ENCODE measurements around the gene AUTS2. TPM values are rescaled to one million over a fixed set of nuclear protein-coding genes. Genes with fewer than 3 reads are reported as not detected.

The AUTS2 gene
- total RNA-seq, 1 experiment from 2014 or later: 0.11 TPM

DNA sequence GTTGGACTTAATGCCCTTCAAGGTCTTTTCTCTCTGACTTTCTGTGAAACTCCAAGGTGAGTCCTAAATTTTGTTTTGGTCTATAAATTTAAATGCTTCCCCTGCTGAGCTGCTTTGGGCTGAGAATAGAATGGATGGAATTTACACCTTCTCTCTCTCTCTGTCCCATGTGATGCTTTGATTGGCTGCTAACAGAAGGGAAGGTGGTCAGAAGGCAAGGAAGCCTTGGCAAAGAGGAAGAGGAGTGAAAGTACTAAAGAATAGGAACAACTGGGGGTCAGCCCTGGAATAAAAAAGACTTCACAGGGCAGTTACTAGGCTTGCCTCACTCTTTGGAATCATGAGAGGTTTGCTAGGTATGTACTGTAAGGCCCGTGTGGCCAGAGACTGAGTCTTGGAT is 260.2 kb downstream of the AUTS2 start:
- in situ Hi-C loops (cut with HindIII; ENCODE audit: low pct_unique_long_range_greater_than_20kb, low sequenced_read_pairs): no loop called here
- no peak for DNase-seq (ENCODE audit: low read depth, low spot score)

DNA sequence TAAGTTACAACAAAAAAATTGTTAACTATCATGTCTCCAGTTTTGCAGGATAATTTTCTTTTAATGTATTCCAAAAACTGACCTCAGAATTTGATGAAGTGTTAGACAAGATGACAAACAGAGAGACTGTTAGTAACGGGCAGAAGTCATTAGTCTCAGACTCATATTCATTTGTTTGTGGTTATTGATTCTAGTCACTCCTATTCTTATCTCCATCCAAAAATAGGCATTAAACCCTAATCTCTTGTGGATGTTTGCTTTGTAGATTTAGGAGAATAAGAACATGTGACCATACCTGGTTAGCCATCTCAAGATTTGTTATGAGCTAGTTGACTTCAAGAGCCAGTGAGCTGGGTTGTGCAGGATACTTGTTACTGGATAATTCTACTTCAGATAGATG is 261.1 kb downstream of the AUTS2 start:
- no peak for DNase-seq (ENCODE audit: low read depth, low spot score)
- in situ Hi-C loops (cut with HindIII; ENCODE audit: low pct_unique_long_range_greater_than_20kb, low sequenced_read_pairs): no loop called here

- in situ Hi-C loops (cut with HindIII; ENCODE audit: low pct_unique_long_range_greater_than_20kb, low sequenced_read_pairs): no loop called here
- no peak for DNase-seq (ENCODE audit: low read depth, low spot score)
Measured at GRCh38 chr7:69860486-69860885, 262.2 kb downstream of the AUTS2 start.

GRCh38 chr7:69860941-69861622 is 262.8 kb downstream of the AUTS2 start:
- in situ Hi-C loops (cut with HindIII; ENCODE audit: low pct_unique_long_range_greater_than_20kb, low sequenced_read_pairs): no loop called here
- DNase-seq (ENCODE audit: low read depth, low spot score): no peak

DNA sequence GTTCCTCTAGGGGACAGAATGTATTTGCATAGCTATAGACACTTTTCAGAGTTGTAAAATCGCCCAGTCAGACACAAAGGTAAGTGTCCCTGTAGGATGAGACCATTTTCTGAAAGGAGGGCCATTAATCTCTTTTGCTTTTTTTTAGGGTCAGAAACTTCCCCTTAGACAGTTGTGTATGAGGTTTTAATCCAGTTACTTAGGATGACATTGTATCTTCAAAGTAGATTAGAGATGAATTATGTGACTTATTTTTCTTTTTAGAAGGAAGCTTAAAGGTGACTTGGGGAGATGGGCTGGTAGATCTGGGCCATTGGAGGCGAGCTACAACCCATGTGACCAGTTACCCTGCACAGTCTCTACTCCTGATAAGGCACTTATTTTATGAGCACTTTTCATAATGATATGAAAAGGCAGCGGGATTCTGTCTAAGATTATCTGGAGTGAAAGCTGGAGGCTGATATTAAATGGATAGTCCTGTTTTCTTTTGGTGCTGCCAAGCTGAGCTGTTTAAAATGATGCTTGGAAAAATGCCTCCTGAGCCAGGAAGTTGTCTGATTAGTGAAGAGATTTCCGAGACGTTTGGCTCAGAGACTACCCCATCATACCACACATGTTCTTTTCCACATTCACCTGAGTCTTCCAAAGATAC is 264.3 kb downstream of the AUTS2 start:
- DNase-seq (ENCODE audit: low read depth, low spot score): no peak

DNA sequence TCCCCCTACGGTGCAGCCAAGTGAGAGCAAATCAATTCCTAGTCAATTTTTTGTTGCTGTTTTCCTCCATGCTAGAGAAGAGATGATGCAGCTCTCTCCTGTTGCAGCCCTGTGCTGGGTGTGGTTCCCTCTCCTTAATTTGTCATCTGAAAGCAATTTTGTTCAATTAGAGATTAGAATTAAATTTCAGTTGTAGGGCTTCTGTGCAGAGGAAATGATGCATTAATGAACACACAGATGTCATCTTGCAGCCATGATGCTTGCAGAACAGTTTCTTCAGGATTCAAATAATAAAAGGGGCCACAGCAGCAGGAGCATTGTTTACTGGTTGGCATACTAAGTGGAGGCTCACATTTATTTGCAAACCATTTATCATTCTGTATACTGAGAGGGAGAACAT is 266.0 kb downstream of the AUTS2 start:
- in situ Hi-C loops (cut with HindIII; ENCODE audit: low pct_unique_long_range_greater_than_20kb, low sequenced_read_pairs): no loop called here
- DNase-seq (ENCODE audit: low read depth, low spot score): no peak

More for the DNA sequence above, 264.3 kb downstream of the AUTS2 start:
- in situ Hi-C loops (cut with HindIII; ENCODE audit: low pct_unique_long_range_greater_than_20kb, low sequenced_read_pairs): no loop called here

- no peak for DNase-seq (ENCODE audit: low read depth, low spot score)
- in situ Hi-C loops (cut with HindIII; ENCODE audit: low pct_unique_long_range_greater_than_20kb, low sequenced_read_pairs): no loop called here
Measured at GRCh38 chr7:69864822-69865221, 266.5 kb downstream of the AUTS2 start.

DNA sequence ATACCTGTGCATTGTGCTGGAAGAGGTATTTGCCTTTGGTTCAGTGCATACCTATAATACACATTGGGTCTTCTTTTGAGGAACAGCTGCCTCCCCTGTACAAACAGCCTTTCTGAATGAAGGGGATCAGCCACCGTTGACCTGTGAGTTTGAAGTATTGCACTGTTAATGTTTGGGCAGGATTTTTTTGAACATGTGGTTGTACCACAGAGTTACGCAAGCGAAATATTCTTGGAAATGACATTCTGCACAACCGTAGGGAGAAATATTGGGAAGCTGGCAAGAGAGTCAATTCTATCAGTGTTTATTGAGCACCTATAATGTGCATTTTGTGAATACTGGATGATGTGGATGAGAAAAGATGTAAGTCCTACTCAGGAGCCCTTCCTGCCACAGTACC is 270.6 kb downstream of the AUTS2 start:
- in situ Hi-C loops (cut with HindIII; ENCODE audit: low pct_unique_long_range_greater_than_20kb, low sequenced_read_pairs): no loop called here
- DNase-seq (ENCODE audit: low read depth, low spot score): no peak

DNA sequence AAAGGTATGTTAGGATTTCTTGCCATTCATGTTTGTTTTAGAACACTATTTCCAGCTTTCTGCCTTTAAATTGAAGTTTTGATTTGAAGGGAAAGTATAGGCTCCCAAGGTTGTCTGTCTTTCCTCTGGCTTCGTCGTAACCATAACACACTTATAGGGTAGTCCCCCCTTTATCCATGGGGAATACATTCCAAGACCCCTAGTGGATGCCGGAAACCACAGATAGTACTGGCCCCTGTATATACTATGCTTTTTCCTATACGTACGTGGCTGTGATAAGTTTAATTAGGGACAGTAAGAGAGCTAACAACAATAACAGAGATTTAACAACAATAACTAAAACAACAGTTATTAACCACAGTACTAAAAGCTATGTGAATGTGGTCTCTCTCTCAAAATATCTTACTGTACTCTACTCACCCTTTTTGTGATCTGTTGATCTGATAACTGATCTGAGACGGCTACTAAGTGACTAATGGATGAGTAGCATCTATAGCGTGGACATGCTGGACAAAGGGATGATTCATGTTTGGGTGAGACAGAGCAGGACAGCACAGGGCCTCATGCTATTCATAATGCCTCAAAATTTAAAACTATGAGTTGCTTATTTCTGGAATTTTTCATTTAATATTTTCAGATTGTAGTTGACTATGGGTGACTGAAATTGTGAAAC is 273.1 kb downstream of the AUTS2 start:
- DNase-seq (ENCODE audit: low read depth, low spot score): peak; percentile 13
- in situ Hi-C loops (cut with HindIII; ENCODE audit: low pct_unique_long_range_greater_than_20kb, low sequenced_read_pairs): no loop called here

DNA sequence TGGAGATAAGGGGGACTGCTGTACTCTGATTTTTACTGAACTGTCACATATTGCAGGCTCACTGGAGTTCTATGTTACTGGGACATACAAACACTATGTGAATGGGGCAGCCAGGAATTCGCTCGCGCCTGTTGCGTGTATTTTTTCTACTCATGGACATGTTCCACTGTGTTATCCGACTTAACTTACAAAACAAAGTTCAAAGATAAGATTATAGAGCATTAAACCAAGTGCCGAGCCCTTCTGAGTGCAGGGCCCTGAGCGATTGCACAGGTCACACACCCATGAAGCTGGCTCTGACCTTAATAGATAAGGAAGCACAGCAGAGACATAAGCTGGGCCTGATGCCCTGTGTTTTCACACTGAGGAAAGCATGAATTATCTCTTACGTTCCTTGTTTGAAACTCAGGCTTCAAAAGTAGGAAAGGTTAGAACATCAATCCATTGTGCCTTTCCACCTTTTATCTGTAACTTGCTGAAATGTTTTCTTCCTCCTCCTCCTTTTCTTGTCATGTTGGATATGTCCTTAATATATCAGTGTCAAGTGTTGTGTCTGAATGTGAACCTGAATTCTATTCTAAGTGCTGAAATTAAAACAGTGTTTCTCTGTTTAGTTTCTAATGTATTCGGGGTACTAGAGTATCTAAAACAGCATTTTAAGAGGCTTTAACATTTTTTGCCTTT is 273.8 kb downstream of the AUTS2 start:
- in situ Hi-C loops (cut with HindIII; ENCODE audit: low pct_unique_long_range_greater_than_20kb, low sequenced_read_pairs): no loop called here
- DNase-seq (ENCODE audit: low read depth, low spot score): no peak

DNA sequence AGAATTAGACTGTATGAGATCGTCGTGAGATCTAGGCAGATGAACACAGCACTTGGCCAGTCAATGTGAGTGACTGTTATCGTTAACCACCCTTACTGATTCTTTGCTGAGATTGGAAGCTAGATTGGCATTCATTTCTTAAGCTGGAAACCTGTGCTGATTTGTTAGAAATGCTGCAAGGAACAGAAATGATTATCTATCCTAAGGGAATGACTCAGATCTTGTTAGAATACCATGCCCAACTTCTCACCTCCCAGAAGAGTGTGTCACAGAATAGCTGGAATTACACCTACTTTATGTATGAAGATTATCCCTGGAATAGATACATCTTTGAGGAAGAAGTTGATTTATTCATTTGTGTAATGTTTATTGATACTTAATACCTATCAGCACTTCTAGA is 275.2 kb downstream of the AUTS2 start:
- in situ Hi-C loops (cut with HindIII; ENCODE audit: low pct_unique_long_range_greater_than_20kb, low sequenced_read_pairs): no loop called here
- DNase-seq (ENCODE audit: low read depth, low spot score): no peak

- no peak for DNase-seq (ENCODE audit: low read depth, low spot score)
- in situ Hi-C loops (cut with HindIII; ENCODE audit: low pct_unique_long_range_greater_than_20kb, low sequenced_read_pairs): no loop called here
Measured at GRCh38 chr7:69878015-69878414, 279.7 kb downstream of the AUTS2 start.

- DNase-seq (ENCODE audit: low read depth, low spot score): no peak
- in situ Hi-C loops (cut with HindIII; ENCODE audit: low pct_unique_long_range_greater_than_20kb, low sequenced_read_pairs): no loop called here
Measured at GRCh38 chr7:69878591-69878990, 280.3 kb downstream of the AUTS2 start.

DNA sequence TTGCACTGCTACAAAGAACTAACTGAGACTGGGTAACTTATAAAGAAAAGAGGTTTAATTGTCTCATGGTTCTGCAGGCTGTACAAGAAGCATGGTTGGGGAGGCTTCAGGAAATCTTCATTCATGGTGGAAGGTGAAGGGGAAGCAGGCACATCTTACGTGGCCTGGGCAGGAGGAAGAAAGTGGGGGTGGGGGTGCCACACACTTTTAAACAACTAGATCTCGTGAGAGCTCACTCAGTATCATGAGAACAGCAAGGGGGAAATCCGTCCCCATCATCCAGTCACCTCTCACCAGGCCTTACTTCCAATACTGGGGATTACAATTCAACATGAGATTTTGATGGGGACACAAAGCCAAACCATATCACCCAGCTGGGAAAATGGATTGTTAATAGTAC is 281.7 kb downstream of the AUTS2 start:
- in situ Hi-C loops (cut with HindIII; ENCODE audit: low pct_unique_long_range_greater_than_20kb, low sequenced_read_pairs): no loop called here

DNA sequence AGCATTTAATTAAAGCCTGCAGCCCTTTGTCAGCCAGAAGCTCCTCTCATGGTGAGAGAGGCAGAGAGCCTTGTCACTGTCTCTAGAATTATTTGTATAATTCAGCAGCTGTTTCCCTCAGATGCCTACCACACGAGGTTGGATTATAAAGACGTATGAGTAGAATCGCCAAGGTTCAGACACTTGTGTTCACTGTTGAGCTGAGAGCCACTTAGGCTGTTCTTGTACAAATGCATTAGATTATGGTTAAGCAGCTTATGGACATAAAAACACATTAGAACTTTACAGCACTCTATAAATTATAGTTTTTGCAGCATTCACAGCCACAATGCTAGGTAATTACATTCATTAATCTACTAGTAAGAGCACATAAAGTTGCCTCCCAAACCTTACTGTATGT is 282.6 kb downstream of the AUTS2 start:
- in situ Hi-C loops (cut with HindIII; ENCODE audit: low pct_unique_long_range_greater_than_20kb, low sequenced_read_pairs): no loop called here

More for the DNA sequence above, 281.7 kb downstream of the AUTS2 start:
- no peak for DNase-seq (ENCODE audit: low read depth, low spot score)

DNA sequence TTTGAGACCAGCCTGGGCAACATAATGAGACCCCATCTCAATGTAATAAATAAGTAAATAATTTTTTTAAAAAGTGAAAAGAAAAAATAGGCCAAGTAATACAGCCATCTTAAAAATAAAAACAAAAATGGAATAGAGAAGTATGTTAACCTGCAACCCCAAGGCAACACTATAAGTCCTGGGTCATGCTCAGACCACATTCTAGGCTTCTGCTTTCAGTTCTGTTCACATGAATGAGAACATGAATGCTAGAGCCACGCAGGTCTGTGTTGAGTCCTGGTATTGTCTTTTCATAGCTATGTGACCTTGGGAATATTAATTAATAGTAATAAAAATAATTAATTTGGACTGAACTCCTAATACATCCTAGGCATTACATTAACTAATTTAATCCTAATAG is 284.0 kb downstream of the AUTS2 start:
- in situ Hi-C loops (cut with HindIII; ENCODE audit: low pct_unique_long_range_greater_than_20kb, low sequenced_read_pairs): no loop called here
- DNase-seq (ENCODE audit: low read depth, low spot score): no peak

More for the DNA sequence above, 282.6 kb downstream of the AUTS2 start:
- DNase-seq (ENCODE audit: low read depth, low spot score): no peak

- in situ Hi-C loops (cut with HindIII; ENCODE audit: low pct_unique_long_range_greater_than_20kb, low sequenced_read_pairs): no loop called here
- no peak for DNase-seq (ENCODE audit: low read depth, low spot score)
Measured at GRCh38 chr7:69883399-69883891, 285.2 kb downstream of the AUTS2 start.

GRCh38 chr7:69885431-69885830 is 287.2 kb downstream of the AUTS2 start:
- in situ Hi-C loops (cut with HindIII; ENCODE audit: low pct_unique_long_range_greater_than_20kb, low sequenced_read_pairs): no loop called here
- DNase-seq (ENCODE audit: low read depth, low spot score): no peak
